Activated CD4-positive, CD25-positive, alpha-beta regulatory T cell treated with anti-CD3 and anti-CD28 coated beads, Interleukin-2, amount 50 U/mL, for 72 hours (primary cell): ENCODE results near the gene RER1.

ENCODE experiments used
- DNase-seq: peaks from one replicate; pipeline ENCODE4 v3.0.0; 2021

The RER1 gene

DNA sequence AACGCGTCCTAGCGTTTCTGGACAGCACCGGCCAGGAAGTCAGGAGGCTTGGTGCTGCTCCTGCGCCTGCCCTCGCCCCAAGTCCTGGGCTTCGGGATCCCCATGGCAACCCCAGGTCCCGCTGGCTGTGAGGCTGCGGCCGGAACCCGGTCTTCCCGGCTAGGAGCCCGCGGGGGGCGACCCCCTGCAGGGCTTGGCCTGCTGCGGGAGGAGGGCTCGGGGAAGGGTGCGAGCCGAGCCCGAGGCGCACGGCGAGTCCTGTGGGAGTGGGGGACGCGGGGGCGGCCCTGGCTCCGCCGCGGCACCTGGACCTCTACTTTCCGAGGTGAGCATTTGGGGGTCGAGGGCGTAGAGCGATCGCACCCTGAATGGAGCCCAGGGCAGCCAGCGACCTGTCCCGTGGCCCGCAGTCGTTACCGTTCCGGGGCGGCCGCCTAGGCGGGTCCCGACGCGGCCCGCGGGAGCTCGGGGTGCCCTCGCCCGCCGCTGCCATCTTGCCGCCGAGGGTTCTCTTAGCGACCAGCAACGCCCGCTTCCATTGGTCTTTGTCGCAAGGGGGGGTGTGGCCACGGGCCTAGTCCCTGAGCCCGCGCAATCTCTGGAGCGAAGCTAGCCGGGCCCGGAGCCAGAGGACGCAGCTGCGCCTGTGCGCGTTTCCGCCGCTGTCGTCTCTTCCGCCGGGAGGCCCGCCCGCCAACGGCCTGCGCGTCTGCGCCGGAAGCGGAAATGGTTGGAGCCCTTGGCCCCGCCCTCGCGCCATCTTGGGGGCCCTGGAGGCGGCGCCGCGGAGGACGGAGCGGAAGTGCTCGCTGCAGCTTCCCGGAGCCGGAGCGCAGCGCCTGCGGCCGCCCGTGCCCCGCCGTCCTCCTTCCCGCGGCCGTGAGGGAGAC is at the start of gene RER1, which contains the start of gene MORN1:
RER1 (plus strand) TSS at position 801 of the 890 bp plus-strand sequence. CDS start 3,950 bp downstream, outside the sequence.
MORN1 (minus strand) TSS at position 514 of the 890 bp plus-strand sequence; CDS start at position 493, 21 bp downstream.
- DNase-seq = peak; percentile 98

GRCh38 chr1:2342384-2343022 is 49.1 kb upstream of the RER1 start:
- no peak for DNase-seq

- DNase-seq = no peak
Measured at GRCh38 chr1:2343023-2343935, 48.4 kb upstream of the RER1 start.

- no peak for DNase-seq
Measured at GRCh38 chr1:2344121-2344681, 47.4 kb upstream of the RER1 start.

GRCh38 chr1:2344744-2345296 is 46.8 kb upstream of the RER1 start:
- DNase-seq = no peak

DNA sequence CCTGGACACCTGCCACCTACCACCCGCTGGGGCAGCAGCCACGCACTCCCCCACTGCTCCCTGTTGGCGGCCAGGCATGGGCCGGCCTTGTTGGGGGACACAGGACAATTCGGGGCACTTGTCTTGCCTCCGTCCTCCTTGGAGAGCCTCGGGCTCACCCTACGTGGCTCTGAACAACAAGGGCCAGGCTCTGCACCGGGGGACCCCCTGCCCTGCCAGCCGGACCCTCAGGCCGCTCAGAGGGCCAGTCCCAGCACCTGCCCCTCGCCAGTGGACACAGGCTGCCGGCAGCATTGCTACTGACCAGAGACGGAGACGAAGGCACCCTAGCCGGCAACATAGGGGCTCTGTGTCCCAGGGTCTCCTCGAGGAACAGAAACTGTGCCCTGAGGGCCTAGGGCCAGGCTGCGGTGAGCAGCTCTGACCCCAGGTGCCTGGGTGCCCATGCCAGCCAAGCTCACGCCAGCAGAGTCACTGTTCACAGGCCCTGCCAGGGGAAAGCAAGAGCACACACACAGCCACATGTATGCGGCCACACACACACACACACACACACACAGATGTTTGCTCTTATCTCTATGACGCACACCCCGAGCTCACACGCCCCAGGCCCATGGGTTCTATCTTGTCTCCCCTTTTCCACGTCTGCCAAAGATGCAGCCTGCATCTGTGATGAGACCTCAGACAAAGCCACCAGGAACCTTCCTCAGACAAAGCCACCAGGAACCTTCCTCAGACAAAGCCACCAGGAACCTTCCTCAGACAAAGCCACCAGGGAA is 46.2 kb upstream of the RER1 start:
- peak; percentile 14 for DNase-seq

DNA sequence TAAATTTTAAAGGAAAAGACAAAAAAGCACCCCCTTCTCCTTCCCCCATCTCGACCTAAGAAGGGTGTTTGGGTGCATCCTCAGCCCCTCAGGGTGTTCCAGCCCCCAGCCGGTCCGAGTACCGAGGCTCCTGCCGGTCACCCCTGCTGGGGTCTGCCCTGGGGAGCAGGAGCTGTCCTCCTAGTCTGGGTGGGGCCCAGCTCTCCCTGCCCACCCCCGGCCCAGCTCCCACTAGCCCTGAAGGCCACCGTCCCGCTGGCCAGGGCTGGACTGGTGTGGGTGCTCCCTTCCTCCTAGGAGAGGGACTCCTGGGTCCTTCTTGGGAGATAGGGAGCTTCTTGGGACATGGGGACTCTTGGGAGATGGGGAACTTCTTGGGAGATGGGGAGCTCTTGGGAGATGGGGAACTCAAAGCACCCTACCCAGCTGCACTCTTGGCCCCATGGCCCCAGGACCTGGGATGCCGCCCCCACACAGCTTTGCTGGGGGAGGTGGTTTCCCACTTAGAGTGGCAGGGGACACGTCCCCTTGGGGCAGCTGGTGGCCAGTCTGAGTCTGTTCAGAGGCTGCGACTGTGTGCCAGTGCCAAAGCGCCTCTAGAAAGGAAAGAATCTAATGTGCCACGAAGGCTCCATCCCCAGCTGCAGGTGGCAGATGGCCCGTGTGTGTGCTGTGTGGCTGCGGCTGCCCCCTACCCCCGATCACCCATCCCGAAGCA is 44.8 kb upstream of the RER1 start:
- DNase-seq = peak; percentile 7

DNA sequence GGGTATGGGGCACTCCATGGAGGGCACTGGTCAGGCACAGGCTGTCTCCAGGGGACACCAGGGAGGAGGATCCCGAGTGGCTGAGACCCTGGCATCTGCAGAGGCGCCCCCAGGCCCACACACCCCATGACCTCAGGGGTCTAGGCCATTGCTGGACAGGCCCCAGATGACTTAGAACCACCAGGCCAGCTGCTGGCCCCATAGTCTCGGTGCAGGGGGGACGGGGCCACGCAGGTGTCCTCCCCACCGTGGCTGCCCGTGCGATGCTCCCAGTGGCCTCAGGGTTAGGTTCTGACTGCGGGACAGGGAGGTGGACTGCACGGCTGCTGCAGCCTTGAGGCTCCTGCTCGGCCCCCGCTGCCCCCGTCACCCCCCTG is 44.2 kb upstream of the RER1 start:
- DNase-seq = peak; percentile 17

DNA sequence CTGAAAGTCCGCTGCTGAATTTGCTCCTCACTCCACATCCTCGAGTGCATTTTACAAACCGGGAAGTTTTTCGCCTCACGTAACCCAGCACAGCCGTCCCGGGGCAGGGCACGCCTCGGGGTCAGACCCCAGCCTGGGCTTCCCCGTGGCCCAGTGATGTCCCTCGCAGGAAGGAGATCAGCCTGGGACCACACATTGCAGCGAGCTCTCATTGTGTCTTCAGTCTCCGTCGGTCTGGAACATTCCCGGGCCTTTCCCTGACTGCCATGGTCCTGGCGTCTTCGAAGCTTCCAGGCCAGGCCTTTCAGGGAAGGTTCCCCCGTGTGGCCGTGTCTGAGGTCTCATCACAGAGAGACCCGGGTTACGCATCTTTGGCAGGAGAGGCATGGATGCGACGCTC is 43.7 kb upstream of the RER1 start:
- peak; percentile 18 for DNase-seq

DNA sequence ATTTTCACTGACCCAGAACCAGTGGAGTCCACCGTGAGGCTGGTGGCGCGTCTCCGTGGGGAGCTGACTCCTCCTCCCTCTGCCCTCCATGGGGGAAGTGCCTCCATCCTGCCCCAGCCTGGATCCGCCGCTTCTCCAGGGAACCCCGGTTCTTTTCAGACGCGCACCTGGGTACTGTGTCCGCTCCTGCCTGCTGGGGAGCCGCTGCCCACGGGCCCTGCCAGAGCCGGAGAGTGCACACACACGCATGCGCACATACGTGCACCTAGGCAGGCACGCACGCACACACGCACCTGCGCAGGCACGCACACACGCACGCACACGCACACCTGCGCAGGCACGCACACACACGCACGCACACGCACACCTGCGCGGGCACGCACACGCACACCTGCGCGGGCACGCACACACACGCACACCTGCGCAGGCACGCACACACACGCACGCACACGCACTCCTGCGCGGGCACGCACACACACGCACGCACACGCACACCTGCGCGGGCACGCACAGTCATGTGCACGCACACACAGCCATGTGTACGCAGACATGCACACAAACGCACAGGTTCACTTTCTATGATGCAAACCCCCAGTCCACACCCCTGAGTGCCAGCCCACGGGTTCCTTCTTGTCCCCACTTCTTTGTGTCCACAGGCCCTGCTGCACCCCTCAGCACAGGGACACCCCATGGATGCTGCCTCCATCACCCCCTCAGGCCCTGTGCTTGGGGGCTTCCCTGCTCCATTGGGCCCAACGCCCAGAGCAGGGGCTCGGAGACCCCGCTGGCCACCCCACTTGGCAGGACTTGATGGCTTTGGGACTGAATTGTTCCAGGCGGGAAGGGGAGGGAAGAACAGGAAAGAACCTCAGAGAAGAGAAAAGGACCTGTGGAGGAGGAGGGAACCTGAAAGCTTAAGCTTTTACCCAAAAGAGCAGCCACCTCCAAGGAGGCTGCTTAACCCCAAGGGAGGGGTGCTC is 43.0 kb upstream of the RER1 start:
- peak; percentile 24 for DNase-seq

- DNase-seq = peak; percentile 17
Measured at GRCh38 chr1:2349806-2350205, 41.8 kb upstream of the RER1 start.

DNA sequence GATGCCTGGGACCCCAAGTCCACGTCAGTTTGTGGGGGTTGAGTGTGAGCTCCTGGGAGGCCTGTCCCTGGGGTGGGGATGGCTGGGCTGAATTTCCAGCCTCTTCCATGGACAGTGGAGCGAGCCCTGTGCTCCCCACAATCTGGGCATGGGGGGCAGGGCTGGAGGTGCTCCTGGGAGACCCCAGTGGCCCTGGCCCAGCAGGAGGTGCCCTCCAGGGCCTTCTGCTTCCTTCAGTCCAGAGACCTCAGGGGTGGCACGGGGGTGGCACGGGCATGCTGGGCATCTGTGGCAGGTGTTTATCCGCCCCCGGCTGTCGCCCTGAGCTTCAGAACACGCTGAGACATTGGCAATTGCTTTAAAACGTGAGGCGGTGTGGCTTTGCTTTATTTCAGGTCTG is 41.1 kb upstream of the RER1 start:
- DNase-seq = peak; percentile 17

DNA sequence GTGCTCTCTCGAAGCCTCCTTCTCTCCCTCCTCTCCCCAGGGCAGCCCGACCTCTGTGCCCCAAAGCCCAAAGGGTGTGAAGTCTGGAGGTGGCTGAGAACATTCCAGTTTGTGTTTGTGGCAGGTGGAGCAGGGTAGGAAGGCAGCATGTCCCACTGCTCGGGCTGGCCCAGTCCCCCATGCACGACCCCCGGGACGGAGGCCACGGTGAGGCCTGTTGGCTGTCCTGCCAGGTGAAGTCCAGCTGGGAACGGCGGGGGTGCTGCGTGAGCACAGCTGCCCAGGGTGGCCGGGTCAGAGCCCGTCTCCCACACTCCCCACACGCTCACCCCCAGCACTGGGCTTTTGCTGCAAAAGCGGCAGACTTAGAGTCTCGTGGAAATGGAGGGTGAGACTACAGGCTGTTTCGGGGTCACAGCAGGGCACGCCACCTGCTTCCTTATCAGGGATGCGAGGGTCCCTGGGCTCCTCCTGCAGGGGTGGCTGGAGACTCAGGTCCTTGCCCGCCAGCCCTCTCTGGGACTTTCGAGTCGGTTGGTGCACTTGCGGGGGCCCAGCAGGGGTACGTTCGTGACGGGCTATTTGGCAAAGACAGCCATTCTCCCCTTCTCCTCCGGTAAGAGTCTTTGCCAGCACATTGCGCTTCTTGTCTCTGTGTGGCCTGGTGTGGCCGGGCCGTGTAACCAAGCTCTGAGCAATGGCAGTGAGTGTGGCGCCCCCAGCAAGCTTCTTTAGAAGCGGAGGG is 40.6 kb upstream of the RER1 start:
- peak; percentile 9 for DNase-seq

- DNase-seq = peak; percentile 11
Measured at GRCh38 chr1:2351723-2352122, 39.9 kb upstream of the RER1 start.

GRCh38 chr1:2352341-2352896 is 39.2 kb upstream of the RER1 start:
- DNase-seq = peak; percentile 16

DNA sequence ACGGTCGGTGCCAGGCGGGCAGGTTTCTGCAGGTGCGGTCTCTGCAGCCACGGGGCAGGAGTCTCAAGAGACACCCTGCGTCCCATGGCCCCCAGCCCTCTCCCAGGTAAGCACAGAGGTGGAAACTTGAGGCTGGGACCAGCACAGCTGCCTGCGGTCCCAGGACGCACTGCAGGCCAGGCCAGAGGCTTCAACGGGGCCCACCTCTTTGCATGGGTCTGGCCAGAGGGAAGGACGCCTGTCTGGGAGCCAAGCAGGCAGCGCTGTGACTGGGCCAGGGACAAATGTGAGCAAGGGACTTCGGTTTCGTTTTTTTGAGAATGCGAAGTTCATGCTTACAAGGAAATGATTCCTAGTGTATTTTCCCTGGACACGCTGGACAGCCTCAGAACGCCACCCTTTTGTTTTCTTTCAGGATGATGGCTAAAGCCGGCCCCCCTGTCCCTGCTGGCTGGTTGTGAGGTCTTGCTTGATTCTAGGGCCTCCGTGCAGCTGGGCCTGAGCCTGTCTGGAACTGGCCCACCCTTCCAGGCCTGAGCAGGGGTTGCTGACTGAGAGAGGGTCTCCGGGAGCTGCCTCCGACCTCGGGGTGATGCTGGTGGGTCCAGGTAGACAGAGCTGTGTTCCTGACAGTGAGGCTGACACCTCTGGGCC is 38.6 kb upstream of the RER1 start:
- DNase-seq = peak; percentile 15

DNA sequence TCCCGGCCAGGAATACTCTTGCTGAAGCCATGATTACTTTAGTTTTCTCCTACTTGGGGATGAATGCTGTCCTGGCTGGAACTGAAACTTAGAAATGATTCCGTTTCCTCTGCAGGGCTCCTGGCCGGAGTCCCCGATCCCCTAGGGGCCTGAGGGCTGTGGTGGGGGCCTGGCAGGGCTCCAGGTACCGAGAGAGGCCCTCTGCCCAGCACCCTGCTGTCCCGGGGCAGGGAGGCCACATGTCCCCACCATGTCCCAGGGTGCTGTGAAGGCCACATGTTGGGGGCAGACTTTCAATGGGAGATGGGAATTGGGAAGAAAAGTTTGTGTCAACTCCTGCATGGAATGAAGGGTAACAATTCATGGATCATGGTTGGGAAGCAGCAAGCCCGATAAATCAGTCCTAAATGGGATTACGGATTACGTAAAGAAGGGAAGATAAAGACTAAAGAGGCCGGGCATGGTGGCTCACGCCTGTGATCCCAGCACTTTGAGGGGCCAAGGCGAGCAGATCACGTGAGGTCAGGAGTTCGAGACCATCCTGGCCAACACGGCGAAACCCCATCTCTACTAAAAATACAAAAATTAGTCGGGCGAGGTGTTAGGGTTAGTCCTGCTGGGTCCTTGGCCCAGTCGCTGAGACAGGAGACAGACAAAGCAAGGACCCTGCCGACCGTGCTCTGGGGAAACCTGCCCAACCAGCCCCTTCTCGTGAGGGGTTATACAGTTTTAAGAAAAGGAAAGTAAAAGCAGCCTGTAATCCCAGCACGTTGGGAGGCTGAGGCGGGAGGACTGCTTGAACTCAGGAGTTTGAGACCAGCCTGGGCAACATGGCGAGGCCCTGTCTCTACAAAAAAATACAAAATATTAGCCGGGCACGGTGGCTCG is 37.8 kb upstream of the RER1 start:
- DNase-seq = no peak
